Esophagus squamous epithelium (tissue), 4 donors: ENCODE measurements around the gene CDKN2B.

ENCODE experiments used
- POLR2A ChIP-seq, 4 donors: fragments of 450-650 bp; IDR thresholded peaks; one replicate each; pipeline ENCODE4 v1.6.1; 2017; ENCODE audit warnings: antibody characterized with exemption in 4 of 4, mild to moderate bottlenecking in 4 of 4, moderate library complexity in 3 of 4
- TF ChIP-seq, protein P1 (sequence below), 6 experiments: fragments of 450-650 bp in 4 of 6; fragments of 200-600 bp in 2 of 6; sonication (generic) in 2 of 6; IDR thresholded peaks; one replicate each; pipeline ENCODE4 v1.5.1; 2016 to 2019; ENCODE audit warnings: antibody characterized with exemption in 6 of 6, mild to moderate bottlenecking in 4 of 6, moderate library complexity in 4 of 6

DNA sequence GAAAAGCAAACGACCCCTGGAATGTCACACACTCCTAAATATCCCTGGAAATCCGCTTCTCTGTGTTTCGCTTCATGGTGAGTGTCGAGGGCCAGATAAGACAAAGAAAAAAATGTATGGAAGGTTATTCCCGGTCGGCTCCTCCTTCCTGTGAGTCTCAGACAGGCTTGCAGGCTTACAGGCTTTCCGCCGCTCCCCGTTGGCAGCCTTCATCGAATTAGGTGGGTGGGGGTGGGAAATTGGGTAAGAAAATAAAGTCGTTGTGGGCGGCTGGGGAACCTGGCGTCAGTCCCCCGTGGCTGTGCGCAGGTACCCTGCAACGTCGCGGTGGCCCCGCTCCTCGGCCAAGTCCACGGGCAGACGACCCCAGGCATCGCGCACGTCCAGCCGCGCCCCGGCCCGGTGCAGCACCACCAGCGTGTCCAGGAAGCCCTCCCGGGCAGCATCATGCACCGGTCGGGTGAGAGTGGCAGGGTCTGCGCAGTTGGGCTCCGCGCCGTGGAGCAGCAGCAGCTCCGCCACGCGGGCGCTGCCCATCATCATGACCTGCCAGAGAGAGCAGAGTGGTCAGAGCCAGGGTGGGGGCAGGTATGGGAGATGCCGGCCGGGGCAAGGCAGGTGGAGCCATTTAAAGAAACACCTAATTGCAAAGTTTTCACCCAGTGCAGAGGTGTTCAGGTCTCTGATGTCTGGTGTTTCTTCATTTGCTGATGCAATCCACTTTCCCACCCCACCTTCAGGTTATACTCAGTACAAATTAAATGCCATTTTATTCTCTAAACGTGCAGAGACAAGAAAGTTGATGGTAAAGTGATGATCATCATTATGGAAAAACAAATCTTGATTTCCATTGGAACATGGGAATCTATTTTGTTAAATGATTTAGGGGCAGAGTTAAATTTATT, 3.2 kb downstream of the CDKN2B start:
- no peak for TF ChIP-seq POLR2A (IDR thresholded peaks at IDR 0.05)
- TF ChIP-seq, protein P1, sequence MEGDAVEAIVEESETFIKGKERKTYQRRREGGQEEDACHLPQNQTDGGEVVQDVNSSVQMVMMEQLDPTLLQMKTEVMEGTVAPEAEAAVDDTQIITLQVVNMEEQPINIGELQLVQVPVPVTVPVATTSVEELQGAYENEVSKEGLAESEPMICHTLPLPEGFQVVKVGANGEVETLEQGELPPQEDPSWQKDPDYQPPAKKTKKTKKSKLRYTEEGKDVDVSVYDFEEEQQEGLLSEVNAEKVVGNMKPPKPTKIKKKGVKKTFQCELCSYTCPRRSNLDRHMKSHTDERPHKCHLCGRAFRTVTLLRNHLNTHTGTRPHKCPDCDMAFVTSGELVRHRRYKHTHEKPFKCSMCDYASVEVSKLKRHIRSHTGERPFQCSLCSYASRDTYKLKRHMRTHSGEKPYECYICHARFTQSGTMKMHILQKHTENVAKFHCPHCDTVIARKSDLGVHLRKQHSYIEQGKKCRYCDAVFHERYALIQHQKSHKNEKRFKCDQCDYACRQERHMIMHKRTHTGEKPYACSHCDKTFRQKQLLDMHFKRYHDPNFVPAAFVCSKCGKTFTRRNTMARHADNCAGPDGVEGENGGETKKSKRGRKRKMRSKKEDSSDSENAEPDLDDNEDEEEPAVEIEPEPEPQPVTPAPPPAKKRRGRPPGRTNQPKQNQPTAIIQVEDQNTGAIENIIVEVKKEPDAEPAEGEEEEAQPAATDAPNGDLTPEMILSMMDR (IDR thresholded peaks at IDR 0.05), result no peak
